K562 (cell line): ENCODE data around the gene KIF14. TPM values are rescaled to one million over a fixed set of nuclear protein-coding genes. Genes with fewer than 3 reads are reported as not detected.

Experiments
- ELK3 ChIP-seq: fragments of 450-650 bp; formaldehyde crosslinking; IDR thresholded peaks from 2 replicates; pipeline ENCODE4 v1.4.0; 2020; ENCODE audit warnings: mild to moderate bottlenecking
- MTA1 ChIP-seq: fragments of 450-650 bp; IDR thresholded peaks from 2 replicates; pipeline ENCODE4 v1.6.1; 2017; ENCODE audit warnings: borderline replicate concordance
- NKRF ChIP-seq: fragments of 450-650 bp; IDR thresholded peaks from 2 replicates; pipeline ENCODE4 v1.6.1; 2016; ENCODE audit warnings: borderline replicate concordance
- YBX1 ChIP-seq: fragments of 450-650 bp; IDR thresholded peaks from 2 replicates; pipeline ENCODE4 v1.7.1; 2016; ENCODE audit warnings: mild to moderate bottlenecking
- ZBTB26 ChIP-seq: fragments of 450-650 bp; formaldehyde crosslinking; IDR thresholded peaks from 2 replicates; pipeline ENCODE4 v1.4.0; 2022; ENCODE audit warnings: missing genetic modification characterization
- ZNF274 ChIP-seq: IDR thresholded peaks from 2 replicates; pipeline ENCODE4 v1.6.1; 2011; ENCODE audit warnings: low read depth, mild to moderate bottlenecking, low read length, moderate library complexity, borderline replicate concordance
- ZNF407 ChIP-seq: fragments of 450-650 bp; IDR thresholded peaks from 2 replicates; pipeline ENCODE4 v1.6.1; 2016; ENCODE audit warnings: low read depth
- ZNF512 ChIP-seq: IDR thresholded peaks from 2 replicates; pipeline ENCODE4 v1.6.1; 2016; ENCODE audit warnings: missing genetic modification characterization, missing compliant biosample characterization
- polyA plus RNA-seq, 8 experiments: library from polyadenylated mRNA; depleted of rRNA in 4 of 8; stranded (reverse) in 5 of 8; unstranded in 3 of 8; fragments of >200 nt; fragmentation: Nextera tagmentation in 2 of 8; fragmentation: Illumina TruSeq in 1 of 8; extraction: Ambion mirVana in 2 of 8; extraction: Trizol in 1 of 8; gene quantifications; 2 replicates each; pipeline versions ENCODE4 v1.2.1 to v1.2.3, GENCODE V29; 2011 to 2014; ENCODE audit warnings: inconsistent platforms in 1 of 8, missing spikeins in 1 of 8
- total RNA-seq, 7 experiments: library from RNA; depleted of rRNA in 6 of 7; stranded (reverse); fragments of >200 nt in 6 of 7; fragmentation: Illumina TruSeq in 2 of 7; extraction: Trizol in 2 of 7; gene quantifications; 2 replicates each; pipeline versions ENCODE4 v1.2.1 to v1.2.3, GENCODE V29; 2011 to 2021; ENCODE audit warnings: low replicate concordance in 1 of 7

The KIF14 gene
- total and polyA plus RNA-seq, 9 of the 15 experiments (the other 6 are each of a cell fraction or from before 2014, with no cell fraction given) = 11.5 to 47.4 (median 29.0) TPM

- 0 out of 2 replicates have a peak, but pooled peaks have one; percentile 11 for TF ChIP-seq ZNF407
- 0 out of 2 replicates have a peak, but pooled peaks have one; percentile 21 for TF ChIP-seq YBX1
- TF ChIP-seq ELK3 (CRISPR knock-in tag) = no peak
- TF ChIP-seq ZNF274 = no peak
- 0 out of 2 replicates have a peak, but pooled peaks have one; percentile 29 for TF ChIP-seq NKRF
- TF ChIP-seq MTA1 = peak; percentile 44; the same call in 1 of the 2 replicates
- peak; percentile 99 for TF ChIP-seq ZNF512
- TF ChIP-seq ZBTB26 (CRISPR knock-in tag) = peak; percentile 21; the same call in 1 of the 2 replicates
Observed at GRCh38 chr1:200505257-200505656, 115.3 kb downstream of the KIF14 start (continued).
